Measurements from ENCODE around the gene CCDC30.

DNA sequence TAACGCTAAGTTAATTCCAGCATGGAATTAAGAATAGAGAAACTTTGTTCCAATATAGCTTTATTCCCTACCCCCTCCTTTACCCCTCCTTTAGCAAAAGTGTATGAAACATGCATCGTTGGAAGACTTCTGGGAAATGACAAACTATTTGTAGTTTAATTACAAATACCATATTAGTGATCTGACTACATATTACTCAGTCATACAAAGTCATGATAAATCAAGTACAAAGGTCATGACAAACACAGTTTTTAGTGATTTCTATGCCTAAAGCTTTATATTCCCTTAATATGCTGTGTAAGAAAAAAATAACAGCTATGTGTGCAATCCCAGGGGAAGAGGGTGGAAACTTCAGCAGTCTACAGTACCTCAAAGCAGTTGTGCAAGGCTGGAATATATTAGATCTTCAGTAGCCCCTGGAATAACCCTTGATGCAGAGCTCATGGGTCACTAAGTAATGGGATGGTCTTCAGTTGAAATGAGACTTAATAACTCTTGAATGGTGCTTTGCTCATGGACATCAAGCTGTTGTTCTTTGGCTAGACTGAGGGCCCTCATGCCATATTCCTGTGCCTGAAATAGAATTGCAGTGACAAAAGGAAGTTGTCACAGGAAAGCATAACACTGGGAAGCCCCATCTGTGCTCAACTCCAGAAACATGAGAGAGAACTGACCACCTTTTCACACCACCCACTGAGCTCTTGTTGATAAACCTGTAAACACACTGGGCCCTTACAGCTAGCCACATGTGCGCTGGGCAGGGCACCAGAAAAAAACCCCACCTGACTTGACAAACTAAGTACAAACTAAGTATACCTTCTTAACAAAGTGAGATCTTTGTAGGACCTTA lies 32.6 kb upstream of the CCDC30 start:
- TF ChIP-seq POLR2A (IDR thresholded peaks at IDR 0.05) = no peak
- no peak for TF ChIP-seq CTCF (IDR thresholded peaks at IDR 0.05)
- TF ChIP-seq POLR2AphosphoS5 (IDR thresholded peaks at IDR 0.05) = no peak
- no peak for TF ChIP-seq EP300 (IDR thresholded peaks at IDR 0.05)
